IMR-90 (cell line): ENCODE data around the gene ADRA2B. TPM values are rescaled to one million over a fixed set of nuclear protein-coding genes. Genes with fewer than 3 reads are reported as not detected.
A peak's percentile ranks its signal among the peaks of the same experiment; 100 is the strongest.

ENCODE experiments used
- ATAC-seq: fragments of 200-7000 bp; cut with Tn5 transposase; 2 replicates; pipeline ENCODE4 v1.9.1; 2020; ENCODE audit warnings: low read depth, mild to moderate bottlenecking, moderate library complexity
- BruUV-seq: library from RNA; stranded (reverse); fragments of 400-500 nt; replicated peaks from 2 replicates; lab custom pipeline; 2021; lab: Mats Ljungman, UMichigan
- CTCF ChIA-PET: fragments of 300-600 bp; formaldehyde crosslinking; extraction: SDS; loops from one replicate; lab custom pipeline; 2021; ENCODE audit warnings: antibody characterized with exemption; lab: Yijun Ruan, JAX
- POLR2A ChIA-PET: fragments of 300-600 bp; sonication (Branson Sonifier 250); formaldehyde crosslinking; loops from one replicate; lab custom pipeline; 2022; ENCODE audit warnings: antibody characterized with exemption; ENCODE audit not compliant: unreplicated experiment; lab: Charles Lee
- DNase-seq: peaks from one replicate; pipeline ENCODE4 v3.0.0; 2013
- H2AFZ ChIP-seq: replicated peaks from 2 replicates; pipeline ENCODE3; 2013; ENCODE audit warnings: low read length, mild to moderate bottlenecking; ENCODE audit not compliant: poor library complexity
- H2AK5ac ChIP-seq: 2 replicates; pipeline ENCODE4 v1.6.1; 2013; ENCODE audit warnings: low read depth, low read length, inconsistent platforms
- H2AK9ac ChIP-seq: replicated peaks from 2 replicates; pipeline ENCODE3; 2013; ENCODE audit warnings: mild to moderate bottlenecking, low read depth, low read length, moderate library complexity; ENCODE audit not compliant: poor library complexity
- H2BK120ac ChIP-seq: 2 replicates; pipeline ENCODE4 v1.6.1; 2013; ENCODE audit warnings: low read depth, low read length, inconsistent platforms
- H2BK15ac ChIP-seq: 3 replicates; pipeline ENCODE4 v1.6.1; 2013; ENCODE audit warnings: low read depth, low read length, inconsistent platforms
- H2BK20ac ChIP-seq: 2 replicates; pipeline ENCODE4 v1.6.1; 2013; ENCODE audit warnings: low read depth, mild to moderate bottlenecking, inconsistent platforms, low read length, moderate library complexity
- H2BK5ac ChIP-seq: 2 replicates; pipeline ENCODE4 v1.6.1; 2013; ENCODE audit warnings: mild to moderate bottlenecking, low read depth, low read length, inconsistent platforms; ENCODE audit not compliant: poor library complexity, severe bottlenecking
- H3K14ac ChIP-seq: replicated peaks from 2 replicates; pipeline ENCODE4 v1.6.1; 2013; ENCODE audit warnings: low read depth, low read length, inconsistent platforms
- H3K18ac ChIP-seq: 2 replicates; pipeline ENCODE4 v1.6.1; 2013; ENCODE audit warnings: low read depth, low read length, control low read depth
- H3K23ac ChIP-seq: 2 replicates; pipeline ENCODE4 v1.6.1; 2013; ENCODE audit warnings: low read depth, low read length, inconsistent platforms
- H3K27ac ChIP-seq: 2 replicates; pipeline ENCODE4 v1.5.1; 2013; ENCODE audit warnings: mild to moderate bottlenecking, control low read depth, low read length; ENCODE audit not compliant: insufficient read depth
- H3K27me3 ChIP-seq: 2 replicates; pipeline ENCODE4 v1.6.1; 2013; ENCODE audit warnings: low read length; ENCODE audit not compliant: control insufficient read depth, insufficient read depth
- H3K36me3 ChIP-seq: 2 replicates; pipeline ENCODE4 v1.6.1; 2013; ENCODE audit warnings: low read length, mixed read lengths; ENCODE audit not compliant: control insufficient read depth, insufficient read depth
- H3K4ac ChIP-seq: 2 replicates; pipeline ENCODE4 v1.6.1; 2013; ENCODE audit warnings: low read depth, low read length, inconsistent platforms
- H3K4me1 ChIP-seq: 2 replicates; pipeline ENCODE4 v1.6.1; 2013; ENCODE audit warnings: low read length, mixed read lengths; ENCODE audit not compliant: control insufficient read depth, insufficient read depth
- H3K4me2 ChIP-seq: 2 replicates; pipeline ENCODE4 v1.6.1; 2013; ENCODE audit warnings: low read depth, mild to moderate bottlenecking, control low read depth, low read length, moderate library complexity
- H3K4me3 ChIP-seq: 2 replicates; pipeline ENCODE4 v1.5.1; 2013; ENCODE audit warnings: low read depth, mild to moderate bottlenecking, control low read depth, low read length, moderate library complexity; ENCODE audit not compliant: insufficient read depth
- H3K56ac ChIP-seq: 2 replicates; pipeline ENCODE4 v1.6.1; 2013; ENCODE audit warnings: low read length, inconsistent platforms; ENCODE audit not compliant: insufficient read depth; ENCODE audit errors: extremely low read depth
- H3K79me1 ChIP-seq, 2 experiments: 2 replicates each; pipeline ENCODE4 v1.6.1; 2013; ENCODE audit warnings: low read length in 2 of 2, inconsistent platforms in 1 of 2, low read depth in 1 of 2
- H3K9ac ChIP-seq: 2 replicates; pipeline ENCODE4 v1.6.1; 2013; ENCODE audit warnings: low read depth, low read length, control low read depth
- H3K9me1 ChIP-seq: 2 replicates; pipeline ENCODE4 v1.6.1; 2013; ENCODE audit warnings: low read length, inconsistent platforms; ENCODE audit not compliant: insufficient read depth
- H3K9me3 ChIP-seq: 2 replicates; pipeline ENCODE4 v1.6.1; 2013; ENCODE audit warnings: low read length; ENCODE audit not compliant: control insufficient read depth, insufficient read depth
- H4K20me1 ChIP-seq: 2 replicates; pipeline ENCODE4 v1.6.1; 2013; ENCODE audit warnings: low read length, inconsistent platforms; ENCODE audit not compliant: insufficient read depth
- H4K5ac ChIP-seq: 2 replicates; pipeline ENCODE4 v1.6.1; 2013; ENCODE audit warnings: mild to moderate bottlenecking, low read depth, low read length, control low read depth
- H4K8ac ChIP-seq, 2 experiments: 2 replicates each; pipeline ENCODE4 v1.6.1; 2013; ENCODE audit warnings: low read depth in 2 of 2, low read length in 2 of 2, control low read depth in 1 of 2, inconsistent platforms in 1 of 2
- H4K91ac ChIP-seq: 2 replicates; pipeline ENCODE4 v1.6.1; 2013; ENCODE audit warnings: low read depth, low read length, inconsistent platforms; ENCODE audit not compliant: insufficient read depth
- BHLHE40 ChIP-seq: fragments of 150-350 bp; IDR thresholded peaks from 2 replicates; pipeline ENCODE4 v1.6.1; 2016; ENCODE audit warnings: mild to moderate bottlenecking, low read depth, low read length
- MAZ ChIP-seq: IDR thresholded peaks from 2 replicates; pipeline ENCODE4 v1.6.1; 2012; ENCODE audit warnings: low read depth, mild to moderate bottlenecking, low read length, improper control_type of control experiment, moderate library complexity, borderline replicate concordance
- MXI1 ChIP-seq: IDR thresholded peaks from 2 replicates; pipeline ENCODE4 v1.6.1; 2012; ENCODE audit warnings: low read depth, mild to moderate bottlenecking, low read length, moderate library complexity, borderline replicate concordance
- POLR2A ChIP-seq: IDR thresholded peaks from 2 replicates; pipeline ENCODE4 v1.6.1; 2012; ENCODE audit warnings: mild to moderate bottlenecking, low read depth, low read length
- RFX5 ChIP-seq: IDR thresholded peaks from 2 replicates; pipeline ENCODE4 v1.8.0; 2012; ENCODE audit warnings: low read depth, mild to moderate bottlenecking, low read length, moderate library complexity
- WGBS, 2 experiments: methylation state at CpG; one replicate each; pipeline versions ENCODE4 v1.1.5 to v1.1.7; 2013; ENCODE audit warnings: missing lambda C conversion rate in 2 of 2; ENCODE audit not compliant: insufficient read length in 1 of 2; ENCODE audit errors: extremely low coverage in 2 of 2; 5-methylcytosine and 5-hydroxymethylcytosine counted together
- dilution Hi-C: fragments of 300-500 bp; cut with HindIII; formaldehyde crosslinking; loops from one replicate; pipeline ENCODE4 v1.14.3; 2018; ENCODE audit warnings: low sequenced_read_pairs; ENCODE audit not compliant: unreplicated experiment
- in situ Hi-C: fragments of 300-500 bp; cut with MboI; formaldehyde crosslinking; loops from 3 replicates; pipeline ENCODE4 v1.14.3; 2019; ENCODE audit warnings: low sequenced_read_pairs, inconsistent platforms, mixed read lengths
- intact Hi-C: fragments of 100-400 bp; cut with micrococcal nuclease; formaldehyde crosslinking; loops from 2 replicates; pipeline ENCODE4 v1.10.0; 2022
- polyA plus RNA-seq, 3 experiments: library from polyadenylated mRNA; depleted of rRNA; stranded (reverse); fragments of >200 nt; gene quantifications; 2 replicates each; pipeline ENCODE4 v1.2.3, GENCODE V29; 2012; ENCODE audit warnings: low replicate concordance in 1 of 3
- total RNA-seq: library from RNA; depleted of rRNA; stranded (reverse); fragments of >200 nt; gene quantifications from 2 replicates; pipeline ENCODE4 v1.2.3, GENCODE V29; 2012
- TF ChIP-seq, protein P1 (sequence below): fragments of 150-350 bp; IDR thresholded peaks from 2 replicates; pipeline ENCODE4 v1.6.1; 2016; ENCODE audit warnings: low read depth, mild to moderate bottlenecking, low read length, moderate library complexity, borderline replicate concordance
- TF ChIP-seq, protein P2 (sequence below): fragments of 150-350 bp; IDR thresholded peaks from 2 replicates; pipeline ENCODE4 v1.6.1; 2017; ENCODE audit warnings: mild to moderate bottlenecking, antibody characterized with exemption, low read length, low read depth

ADRA2B gene
- total and polyA plus RNA-seq, 2 of the 4 experiments (the other 2 are of a cell fraction): not detected

DNA sequence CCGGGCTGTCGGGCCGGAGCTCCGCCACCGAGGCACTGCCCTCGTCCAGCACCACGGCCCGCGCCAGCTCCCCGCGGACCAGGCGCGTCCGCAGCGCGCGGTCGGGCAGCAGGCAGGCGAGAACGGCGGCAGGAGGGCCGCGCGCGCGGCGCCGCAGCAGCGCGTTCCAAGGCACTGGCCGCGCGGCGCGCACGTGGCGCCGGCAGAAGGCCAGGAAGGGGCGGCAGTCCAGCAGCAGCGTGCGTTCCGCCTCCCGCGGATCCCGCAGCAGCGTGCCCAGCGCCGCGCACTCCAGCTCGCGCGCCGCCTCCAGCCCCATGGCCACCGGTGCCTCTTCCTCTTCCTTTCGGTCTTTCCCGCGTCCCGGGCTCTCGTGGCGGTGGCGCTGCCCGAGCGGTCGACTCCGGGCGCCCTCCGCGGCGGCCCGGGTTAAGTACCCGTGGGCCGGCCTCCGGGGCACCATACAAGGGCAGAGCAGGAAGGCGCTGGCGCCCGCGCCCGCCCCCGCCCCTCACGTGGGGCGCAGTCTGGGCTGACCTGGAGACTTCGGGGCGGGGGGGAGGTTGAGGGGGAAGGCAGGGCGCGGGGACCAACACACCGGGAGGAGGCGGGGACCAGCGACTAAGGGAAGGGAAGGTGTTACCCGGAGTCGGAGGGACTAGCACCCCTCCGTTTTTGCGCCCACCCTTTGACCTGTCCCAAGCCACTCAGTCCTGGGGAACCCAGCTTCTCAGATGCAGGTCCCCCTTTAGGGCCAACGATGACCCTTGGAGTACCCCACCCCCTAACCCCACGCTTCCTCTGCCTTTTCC, 28.9 kb upstream of the ADRA2B start, which contains the start of gene DUSP2:
TSS of gene DUSP2 (minus strand) at position 405 of the 812 bp plus-strand sequence. CDS start at position 319, 86 bp downstream.
- Histone ChIP-seq H3K9me1 (no peaks in the 10 kb centered on the region), H3K79me1 (peaks cover 0 to 4% of the 10 kb centered on the region in 2 experiments; a peak in 1 of 4 replicates), H3K4me1 (peaks cover 5% of the 10 kb centered on the region; the same call in 1 of the 2 replicates), H2BK15ac (no peak within 1 kb of the TSS), H3K27ac (no peak within 1 kb of the TSS; the same call in 1 of the 2 replicates), H3K14ac (no peak within 1 kb of the TSS; the same call in 1 of the 2 replicates), H3K56ac (no peak within 1 kb of the TSS), H3K4me3 (peak within 1 kb of the TSS; percentile 65), H3K18ac (no peak within 1 kb of the TSS), H3K27me3 (no peaks in the 10 kb centered on the region), H2BK120ac (no peak within 1 kb of the TSS), H4K5ac (no peak within 1 kb of the TSS), H4K91ac (no peak within 1 kb of the TSS; the same call in 1 of the 2 replicates), H4K8ac (peak within 1 kb of the TSS in 1 of 2 experiments; percentile 1; a peak in 1 of 4 replicates), H2BK20ac (no peak within 1 kb of the TSS), H3K9ac (0 out of 2 replicates have a peak within 1 kb of the TSS, but pooled peaks have one; percentile 17), H2AK5ac (0 out of 2 replicates have a peak within 1 kb of the TSS, but pooled peaks have one; percentile 52), H2AFZ (peak within 1 kb of the TSS; percentile 93), H4K20me1 (no peaks in the 10 kb centered on the region; the same call in 1 of the 2 replicates), H3K36me3 (no peaks in the 10 kb centered on the region), H3K9me3 (no peaks in the 10 kb centered on the region), H2BK5ac (no peak within 1 kb of the TSS), H3K4ac (peak within 1 kb of the TSS; percentile 21), H3K4me2 (peak within 1 kb of the TSS; percentile 82), H3K23ac (no peak within 1 kb of the TSS), H2AK9ac (peak within 1 kb of the TSS; percentile 84)
- WGBS, 2 experiments: 2% methylated on average over 36 of the region's 94 CpGs; no CpG with 5 or more reads in 1 of the 2 experiments
- ATAC-seq: peak; percentile 85
- POLR2A ChIA-PET: no interaction called here
- BruUV-seq: no TSS peak
- intact Hi-C loops (loop anchor here (5.0 kb wide), 1 partner anchor 62 kb away; the partner anchor contains the start of gene STARD7), in situ Hi-C loops (no loop called here), dilution Hi-C loops (no loop called here)
- TF ChIP-seq MAZ (0 out of 2 replicates have a peak, but pooled peaks have one; percentile 22), BHLHE40 (peak; percentile 76), MXI1 (peak; percentile 96), RFX5 (no peak), POLR2A (peak; percentile 95)
- TF ChIP-seq, protein P1, sequence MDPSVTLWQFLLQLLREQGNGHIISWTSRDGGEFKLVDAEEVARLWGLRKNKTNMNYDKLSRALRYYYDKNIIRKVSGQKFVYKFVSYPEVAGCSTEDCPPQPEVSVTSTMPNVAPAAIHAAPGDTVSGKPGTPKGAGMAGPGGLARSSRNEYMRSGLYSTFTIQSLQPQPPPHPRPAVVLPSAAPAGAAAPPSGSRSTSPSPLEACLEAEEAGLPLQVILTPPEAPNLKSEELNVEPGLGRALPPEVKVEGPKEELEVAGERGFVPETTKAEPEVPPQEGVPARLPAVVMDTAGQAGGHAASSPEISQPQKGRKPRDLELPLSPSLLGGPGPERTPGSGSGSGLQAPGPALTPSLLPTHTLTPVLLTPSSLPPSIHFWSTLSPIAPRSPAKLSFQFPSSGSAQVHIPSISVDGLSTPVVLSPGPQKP: no peak
- TF ChIP-seq, protein P2, sequence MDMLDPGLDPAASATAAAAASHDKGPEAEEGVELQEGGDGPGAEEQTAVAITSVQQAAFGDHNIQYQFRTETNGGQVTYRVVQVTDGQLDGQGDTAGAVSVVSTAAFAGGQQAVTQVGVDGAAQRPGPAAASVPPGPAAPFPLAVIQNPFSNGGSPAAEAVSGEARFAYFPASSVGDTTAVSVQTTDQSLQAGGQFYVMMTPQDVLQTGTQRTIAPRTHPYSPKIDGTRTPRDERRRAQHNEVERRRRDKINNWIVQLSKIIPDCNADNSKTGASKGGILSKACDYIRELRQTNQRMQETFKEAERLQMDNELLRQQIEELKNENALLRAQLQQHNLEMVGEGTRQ: peak; percentile 83
- DNase-seq: peak; percentile 59
- CTCF ChIA-PET: interaction anchor here (1.3 kb wide), 1 partner anchor 29 kb away, joined by 4 read pairs; no protein-coding TSS in a partner anchor
